ENCODE data around the gene SLC27A3. TPM values are rescaled to one million over a fixed set of nuclear protein-coding genes. Genes with fewer than 3 reads are reported as not detected.

The SLC27A3 gene
- total RNA-seq, 2 donors from 2014 or later, result 27.4 to 30.9 TPM

DNA sequence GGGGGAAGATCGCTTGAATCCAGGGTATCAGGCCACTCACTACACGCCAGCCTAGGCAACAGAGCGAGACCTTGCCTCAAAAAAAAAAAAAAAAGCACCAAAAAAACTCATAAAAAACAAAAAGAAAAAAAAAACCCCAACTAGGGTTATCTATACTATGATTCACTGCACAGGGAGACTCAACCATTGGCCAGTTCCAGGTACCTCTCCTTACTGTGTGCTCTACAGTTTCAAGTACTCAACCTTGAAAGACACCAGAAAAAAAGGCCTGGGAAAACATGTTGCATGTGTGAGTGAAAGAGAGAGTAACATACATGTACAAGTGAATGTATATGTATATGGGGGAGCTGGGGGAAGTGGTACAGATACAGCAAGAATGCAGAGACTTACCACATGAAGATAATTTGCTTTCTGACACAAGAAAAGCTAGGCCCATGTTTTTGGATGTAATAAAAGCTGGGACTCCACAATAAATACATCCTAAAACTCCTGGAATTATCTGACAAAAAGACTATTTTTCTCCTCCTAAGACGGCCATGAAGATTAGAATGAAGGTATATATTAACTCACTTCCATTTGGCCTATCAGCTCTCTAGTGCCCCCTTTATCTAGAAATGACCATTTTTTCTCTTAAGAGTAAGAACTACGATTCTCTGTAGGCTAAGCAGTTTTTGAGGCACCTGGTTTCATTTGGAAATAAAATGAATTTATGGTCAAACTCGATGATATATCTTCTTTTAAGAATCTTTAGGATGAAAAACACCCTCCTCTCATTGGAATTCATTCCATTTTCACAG, 52.2 kb downstream of the SLC27A3 start:
- H3K4me1 ChIP-seq (replicated peaks), result no peaks in the 10 kb centered on the region
- intact Hi-C loops (cut with DNase I), result no loop called here
- no peaks in the 10 kb centered on the region for H3K9me3 ChIP-seq
- 87% methylated on average over 6 of the region's 6 CpGs for WGBS
- H3K27me3 ChIP-seq (replicated peaks; ENCODE audit: insufficient read depth), result no peaks in the 10 kb centered on the region
- H3K4me3 ChIP-seq, result no peak overlapping the region
- no peak for DNase-seq (ENCODE audit: low spot score)
- no peak overlapping the region for H3K27ac ChIP-seq
- TF ChIP-seq POLR2A (IDR thresholded peaks at IDR 0.05) (no peak), POLR2AphosphoS5 (IDR thresholded peaks at IDR 0.05) (no peak)
- TF ChIP-seq, protein P1, sequence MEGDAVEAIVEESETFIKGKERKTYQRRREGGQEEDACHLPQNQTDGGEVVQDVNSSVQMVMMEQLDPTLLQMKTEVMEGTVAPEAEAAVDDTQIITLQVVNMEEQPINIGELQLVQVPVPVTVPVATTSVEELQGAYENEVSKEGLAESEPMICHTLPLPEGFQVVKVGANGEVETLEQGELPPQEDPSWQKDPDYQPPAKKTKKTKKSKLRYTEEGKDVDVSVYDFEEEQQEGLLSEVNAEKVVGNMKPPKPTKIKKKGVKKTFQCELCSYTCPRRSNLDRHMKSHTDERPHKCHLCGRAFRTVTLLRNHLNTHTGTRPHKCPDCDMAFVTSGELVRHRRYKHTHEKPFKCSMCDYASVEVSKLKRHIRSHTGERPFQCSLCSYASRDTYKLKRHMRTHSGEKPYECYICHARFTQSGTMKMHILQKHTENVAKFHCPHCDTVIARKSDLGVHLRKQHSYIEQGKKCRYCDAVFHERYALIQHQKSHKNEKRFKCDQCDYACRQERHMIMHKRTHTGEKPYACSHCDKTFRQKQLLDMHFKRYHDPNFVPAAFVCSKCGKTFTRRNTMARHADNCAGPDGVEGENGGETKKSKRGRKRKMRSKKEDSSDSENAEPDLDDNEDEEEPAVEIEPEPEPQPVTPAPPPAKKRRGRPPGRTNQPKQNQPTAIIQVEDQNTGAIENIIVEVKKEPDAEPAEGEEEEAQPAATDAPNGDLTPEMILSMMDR (IDR thresholded peaks at IDR 0.05), result no peak
- H3K36me3 ChIP-seq, result peaks cover 0 to 5% of the 10 kb centered on the region in 2 donors

Small RNA genes within 50 kb of the gene (small RNA-seq; reads per million reads assigned to genes)
- 0 reads per million in 2 donors for gene RF00019

Other genes with a start within 250 kb of the SLC27A3 start
- 100 to 1,000 TPM; 184 to 279 TPM for gene S100A6, start 239.4 kb upstream of the SLC27A3 start, total RNA-seq
- not detected for gene S100A5, start 234.5 kb upstream of the SLC27A3 start, total RNA-seq
- gene S100A4, start 229.6 kb upstream of the SLC27A3 start, total RNA-seq, result 10 to 100 TPM; 56.3 to 71.3 TPM
- gene S100A3, start 226.1 kb upstream of the SLC27A3 start, total RNA-seq, result under 1 TPM in 1 of 2 donors, not detected in 1; 0.46 TPM
- gene S100A2, start 209.6 kb upstream of the SLC27A3 start, total RNA-seq, result 10 to 100 TPM; 14.1 to 22.6 TPM
- gene S100A16, start 162.3 kb upstream of the SLC27A3 start, total RNA-seq, result 100 to 1,000 TPM in 1 of 2 donors, 10 to 100 TPM in 1; 78.4 to 165 TPM
- 10 to 100 TPM; 13.5 to 25.0 TPM for gene S100A14, start 159.1 kb upstream of the SLC27A3 start, total RNA-seq
- 10 to 100 TPM; 53.3 to 96.5 TPM for gene S100A13, start 147.9 kb upstream of the SLC27A3 start, total RNA-seq
- 10 to 100 TPM in 1 of 2 donors, 1 to 10 TPM in 1; 9.1 to 10.7 TPM for gene S100A1, start 147.0 kb upstream of the SLC27A3 start, total RNA-seq
- 10 to 100 TPM; 60.6 to 74.4 TPM for gene CHTOP, start 141.3 kb upstream of the SLC27A3 start, total RNA-seq
- gene SNAPIN, start 116.7 kb upstream of the SLC27A3 start, total RNA-seq, result 10 to 100 TPM; 64.9 to 73.0 TPM
- 100 to 1,000 TPM; 116 to 122 TPM for gene ILF2, start 104.4 kb upstream of the SLC27A3 start, total RNA-seq
- 1 to 10 TPM; 2.9 to 6.0 TPM for gene NPR1, start 96.7 kb upstream of the SLC27A3 start, total RNA-seq
- 10 to 100 TPM; 26.1 to 70.0 TPM for gene INTS3, start 47.4 kb upstream of the SLC27A3 start, total RNA-seq
- 10 to 100 TPM; 24.5 to 29.7 TPM for gene GATAD2B, start 147.6 kb downstream of the SLC27A3 start, total RNA-seq
- 10 to 100 TPM; 18.1 to 28.3 TPM for gene DENND4B, start 171.3 kb downstream of the SLC27A3 start, total RNA-seq
- 10 to 100 TPM; 18.5 to 30.2 TPM for gene CRTC2, start 183.2 kb downstream of the SLC27A3 start, total RNA-seq
- gene SLC39A1, start 188.1 kb downstream of the SLC27A3 start, total RNA-seq, result 100 to 1,000 TPM in 1 of 2 donors, 10 to 100 TPM in 1; 88.6 to 122 TPM
- gene CREB3L4, start 192.5 kb downstream of the SLC27A3 start, total RNA-seq, result 100 to 1,000 TPM; 109 to 386 TPM
- 100 to 1,000 TPM; 234 to 404 TPM for gene JTB, start 202.3 kb downstream of the SLC27A3 start, total RNA-seq
- gene RAB13, start 210.9 kb downstream of the SLC27A3 start, total RNA-seq, result 10 to 100 TPM; 49.1 to 49.3 TPM
- 1,000 to 10,000 TPM; 1,937 to 3,992 TPM for gene RPS27, start 215.4 kb downstream of the SLC27A3 start, total RNA-seq